Astrocyte (in vitro differentiated cells and primary cell): ENCODE measurements around the gene ARMC9. TPM values are rescaled to one million over a fixed set of nuclear protein-coding genes. Genes with fewer than 3 reads are reported as not detected.

Source experiments
- DNase-seq: peaks from one replicate; pipeline ENCODE4 v3.0.0-alpha.2; 2010; ENCODE audit warnings: low read depth
- FAIRE-seq: peaks from 2 replicates; lab custom pipeline; 2011; peaks lifted over from hg19 to GRCh38; lab: Jason Lieb, UNC
- H2AFZ ChIP-seq: 2 replicates; pipeline ENCODE4 v1.6.0; 2012; ENCODE audit warnings: low read depth, low read length, inconsistent platforms
- H3K27ac ChIP-seq: 2 replicates; pipeline ENCODE4 v1.5.1; 2011; ENCODE audit warnings: low read depth, low read length, inconsistent platforms
- H3K27me3 ChIP-seq: 2 replicates; pipeline ENCODE4 v1.6.0; 2011; ENCODE audit warnings: low read length, inconsistent platforms; ENCODE audit not compliant: insufficient read depth
- H3K36me3 ChIP-seq: 2 replicates; pipeline ENCODE4 v1.5.1; 2011; ENCODE audit warnings: low read length, inconsistent platforms; ENCODE audit not compliant: insufficient read depth
- H3K4me1 ChIP-seq: 2 replicates; pipeline ENCODE4 v1.5.1; 2011; ENCODE audit warnings: low read length, inconsistent platforms; ENCODE audit not compliant: insufficient read depth
- H3K4me2 ChIP-seq: 2 replicates; pipeline ENCODE4 v1.6.0; 2012; ENCODE audit warnings: low read length, inconsistent platforms
- H3K4me3 ChIP-seq: 2 replicates; pipeline ENCODE4 v1.5.1; 2011; ENCODE audit warnings: low read depth, mild to moderate bottlenecking, low read length, inconsistent platforms; ENCODE audit not compliant: insufficient read depth
- H3K79me2 ChIP-seq: 2 replicates; pipeline ENCODE4 v1.6.0; 2012; ENCODE audit warnings: mild to moderate bottlenecking, low read length, inconsistent platforms; ENCODE audit not compliant: insufficient read depth
- H3K9ac ChIP-seq: 2 replicates; pipeline ENCODE4 v1.6.0; 2012; ENCODE audit warnings: mild to moderate bottlenecking, low read length, inconsistent platforms
- H3K9me3 ChIP-seq: 2 replicates; pipeline ENCODE4 v1.5.1; 2012; ENCODE audit warnings: low read depth, mild to moderate bottlenecking, low read length, inconsistent platforms; ENCODE audit not compliant: insufficient read depth
- H4K20me1 ChIP-seq: 2 replicates; pipeline ENCODE4 v1.6.0; 2012; ENCODE audit warnings: low read length, inconsistent platforms; ENCODE audit not compliant: insufficient read depth
- H3K27ac Mint-ChIP-seq: one replicate; pipeline ENCODE4 v1.8.0; 2021; ENCODE audit warnings: mild to moderate bottlenecking, mixed read lengths; ENCODE audit not compliant: unreplicated experiment
- H3K27me3 Mint-ChIP-seq: one replicate; pipeline ENCODE4 v1.8.0; 2021; ENCODE audit warnings: low read depth, mixed read lengths; ENCODE audit not compliant: unreplicated experiment
- H3K36me3 Mint-ChIP-seq: one replicate; pipeline ENCODE4 v1.8.0; 2021; ENCODE audit warnings: low read depth, mixed read lengths; ENCODE audit not compliant: unreplicated experiment
- H3K4me1 Mint-ChIP-seq: one replicate; pipeline ENCODE4 v1.8.0; 2021; ENCODE audit warnings: low read depth, mixed read lengths; ENCODE audit not compliant: unreplicated experiment
- H3K4me3 Mint-ChIP-seq: one replicate; pipeline ENCODE4 v1.8.0; 2021; ENCODE audit warnings: mild to moderate bottlenecking, moderate library complexity, mixed read lengths; ENCODE audit not compliant: unreplicated experiment
- H3K9me3 Mint-ChIP-seq: one replicate; pipeline ENCODE4 v1.8.0; 2021; ENCODE audit warnings: mild to moderate bottlenecking, mixed read lengths; ENCODE audit not compliant: unreplicated experiment
- EZH2 ChIP-seq: IDR thresholded peaks from 2 replicates; pipeline ENCODE4 v1.6.1; 2012; ENCODE audit warnings: mild to moderate bottlenecking, low read length, inconsistent platforms; ENCODE audit not compliant: insufficient read depth
- total RNA-seq: library from RNA; stranded (reverse); gene quantifications from 2 replicates; pipeline ENCODE4 v1.2.1, GENCODE V29; 2021
- TF ChIP-seq, protein P1 (sequence below): IDR thresholded peaks from 2 replicates; pipeline ENCODE4 v1.5.1; 2011; ENCODE audit warnings: low read depth, mild to moderate bottlenecking, inconsistent platforms, low read length, moderate library complexity; ENCODE audit not compliant: insufficient read depth

ARMC9 gene
- total RNA-seq, 1 donor from 2014 or later, result 52.4 TPM

DNA sequence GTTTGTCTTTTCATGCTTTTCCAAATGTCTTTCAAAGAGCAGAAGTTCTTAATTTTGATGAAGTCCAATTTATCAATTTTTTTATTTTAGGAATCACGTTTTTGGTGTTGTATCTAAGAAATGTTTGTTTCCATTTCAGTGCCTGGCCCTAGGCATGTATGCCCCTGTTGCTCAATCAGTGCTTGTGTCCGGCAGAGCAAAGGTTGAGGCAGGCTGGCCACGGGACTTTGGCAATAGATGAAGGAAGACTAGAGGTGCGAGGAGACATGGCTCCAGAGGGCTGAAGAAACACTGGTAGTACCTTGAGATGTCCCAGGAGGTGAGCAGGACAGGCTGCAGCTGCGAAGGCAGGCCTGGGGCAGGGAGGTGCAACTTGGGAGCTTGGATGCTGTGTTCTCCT, 187.0 kb downstream of the ARMC9 start:
- Mint-ChIP-seq H3K27me3 (peaks cover 8% of the 10 kb centered on the region), H3K36me3 (no peaks in the 10 kb centered on the region), H3K4me1 (peaks cover 18% of the 10 kb centered on the region), H3K27ac (no peak overlapping the region), H3K9me3 (peaks cover 15% of the 10 kb centered on the region), H3K4me3 (no peak overlapping the region)
- peaks cover 25% of the 10 kb centered on the region for H3K4me1 ChIP-seq
- no peaks in the 10 kb centered on the region for H3K36me3 ChIP-seq
- no peaks in the 10 kb centered on the region for H3K79me2 ChIP-seq
- H4K20me1 ChIP-seq, result no peaks in the 10 kb centered on the region
- no peak for TF ChIP-seq EZH2
- TF ChIP-seq, protein P1, sequence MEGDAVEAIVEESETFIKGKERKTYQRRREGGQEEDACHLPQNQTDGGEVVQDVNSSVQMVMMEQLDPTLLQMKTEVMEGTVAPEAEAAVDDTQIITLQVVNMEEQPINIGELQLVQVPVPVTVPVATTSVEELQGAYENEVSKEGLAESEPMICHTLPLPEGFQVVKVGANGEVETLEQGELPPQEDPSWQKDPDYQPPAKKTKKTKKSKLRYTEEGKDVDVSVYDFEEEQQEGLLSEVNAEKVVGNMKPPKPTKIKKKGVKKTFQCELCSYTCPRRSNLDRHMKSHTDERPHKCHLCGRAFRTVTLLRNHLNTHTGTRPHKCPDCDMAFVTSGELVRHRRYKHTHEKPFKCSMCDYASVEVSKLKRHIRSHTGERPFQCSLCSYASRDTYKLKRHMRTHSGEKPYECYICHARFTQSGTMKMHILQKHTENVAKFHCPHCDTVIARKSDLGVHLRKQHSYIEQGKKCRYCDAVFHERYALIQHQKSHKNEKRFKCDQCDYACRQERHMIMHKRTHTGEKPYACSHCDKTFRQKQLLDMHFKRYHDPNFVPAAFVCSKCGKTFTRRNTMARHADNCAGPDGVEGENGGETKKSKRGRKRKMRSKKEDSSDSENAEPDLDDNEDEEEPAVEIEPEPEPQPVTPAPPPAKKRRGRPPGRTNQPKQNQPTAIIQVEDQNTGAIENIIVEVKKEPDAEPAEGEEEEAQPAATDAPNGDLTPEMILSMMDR, result no peak
- H3K4me3 ChIP-seq, result no peak overlapping the region
- no peak overlapping the region for H3K9ac ChIP-seq
- H3K4me2 ChIP-seq, result no peak overlapping the region
- no peaks in the 10 kb centered on the region for H3K9me3 ChIP-seq
- H2AFZ ChIP-seq, result no peak overlapping the region
- no peaks in the 10 kb centered on the region for H3K27me3 ChIP-seq
- no peak for FAIRE-seq
- no peak for DNase-seq
- H3K27ac ChIP-seq, result no peak overlapping the region

DNA sequence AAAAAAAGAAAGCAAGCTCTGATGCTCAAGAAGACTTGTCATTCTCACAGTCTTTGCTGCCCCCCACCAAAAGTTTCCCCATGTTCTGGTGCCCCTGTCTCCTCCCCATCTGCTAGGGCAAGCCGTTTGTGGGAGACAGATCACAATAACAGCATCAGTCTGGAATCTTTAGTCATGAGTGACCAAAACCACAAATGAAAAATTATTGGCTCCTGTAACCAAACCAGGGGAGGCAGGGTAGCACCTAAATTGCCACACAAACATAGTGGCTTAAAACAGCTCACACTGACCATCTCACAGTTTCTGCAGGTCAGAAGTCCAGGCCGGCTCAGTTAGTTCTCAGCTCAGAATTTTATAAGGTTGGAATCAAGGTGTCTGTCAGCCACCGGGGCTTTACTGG, 188.0 kb downstream of the ARMC9 start:
- Mint-ChIP-seq H3K36me3 (no peaks in the 10 kb centered on the region), H3K27ac (peak overlapping the region; percentile 83), H3K27me3 (peaks cover 9% of the 10 kb centered on the region), H3K4me3 (peak overlapping the region; percentile 57), H3K9me3 (peaks cover 15% of the 10 kb centered on the region), H3K4me1 (peaks cover 18% of the 10 kb centered on the region)
- H2AFZ ChIP-seq, result no peak overlapping the region
- DNase-seq (peak; percentile 88), FAIRE-seq (peak; percentile 9)
- no peaks in the 10 kb centered on the region for H3K27me3 ChIP-seq
- H3K27ac ChIP-seq, result peak overlapping the region; percentile 37
- peak overlapping the region; percentile 19 for H3K9ac ChIP-seq
- H3K79me2 ChIP-seq, result no peaks in the 10 kb centered on the region
- H3K4me2 ChIP-seq, result peak overlapping the region; percentile 56
- H3K4me1 ChIP-seq, result peaks cover 25% of the 10 kb centered on the region
- no peaks in the 10 kb centered on the region for H3K9me3 ChIP-seq
- no peak for TF ChIP-seq EZH2
- TF ChIP-seq, protein P1, result no peak
- no peaks in the 10 kb centered on the region for H3K36me3 ChIP-seq
- no peak overlapping the region for H3K4me3 ChIP-seq
- H4K20me1 ChIP-seq, result no peaks in the 10 kb centered on the region

DNA sequence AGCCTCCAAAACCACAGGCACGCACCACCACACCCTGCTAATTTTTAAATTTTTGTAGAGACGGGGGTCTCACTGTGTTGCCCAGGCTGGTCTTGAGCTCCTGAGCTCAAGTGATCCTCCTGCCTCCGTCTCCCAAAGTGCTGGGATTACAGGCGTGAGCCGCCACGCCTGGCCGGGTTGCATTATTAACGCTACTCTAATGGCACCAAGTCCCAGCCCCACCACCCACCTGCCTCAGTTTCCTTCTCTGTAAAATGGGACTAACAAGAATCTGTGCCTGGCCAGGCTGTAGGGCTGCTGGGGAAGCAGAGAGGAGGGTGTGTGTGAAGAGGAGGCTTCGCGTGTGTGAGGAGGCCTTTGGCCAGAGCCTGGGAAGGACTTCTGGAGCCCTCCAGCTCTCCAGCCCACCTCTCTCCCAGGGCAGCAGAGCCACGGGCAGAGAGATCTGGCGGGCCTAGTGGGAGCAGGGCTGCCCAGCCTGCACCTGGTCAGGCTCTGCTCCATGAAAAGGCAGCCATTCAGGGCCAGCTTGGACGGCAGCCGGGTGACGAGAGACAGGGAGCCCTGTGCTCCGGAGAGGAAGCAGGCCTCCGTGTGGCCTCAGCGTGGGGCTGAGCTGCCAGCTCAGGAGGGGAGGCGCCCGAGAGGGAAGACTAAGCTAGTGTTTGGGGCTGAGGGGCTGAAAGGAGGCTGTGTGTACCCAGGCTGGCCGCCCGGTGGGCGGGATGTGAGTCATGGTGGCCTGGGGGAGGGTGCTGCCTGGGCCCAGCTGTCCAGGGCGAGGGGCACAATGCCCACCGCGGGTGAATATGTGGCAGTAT, 189.7 kb downstream of the ARMC9 start:
- DNase-seq (peak; percentile 62), FAIRE-seq (no peak)
- TF ChIP-seq EZH2, result no peak
- TF ChIP-seq, protein P1, result no peak
- Histone ChIP-seq H3K9ac (peak overlapping the region; percentile 57), H3K36me3 (no peaks in the 10 kb centered on the region), H3K79me2 (no peaks in the 10 kb centered on the region), H3K4me2 (peak overlapping the region; percentile 57), H3K9me3 (no peaks in the 10 kb centered on the region), H3K4me1 (peaks cover 25% of the 10 kb centered on the region), H3K27me3 (no peaks in the 10 kb centered on the region), H2AFZ (peak overlapping the region; percentile 79), H3K4me3 (no peak overlapping the region), H4K20me1 (no peaks in the 10 kb centered on the region), H3K27ac (peak overlapping the region; percentile 32)
- Mint-ChIP-seq H3K4me3 (no peak overlapping the region), H3K27me3 (peaks cover 21% of the 10 kb centered on the region), H3K36me3 (no peaks in the 10 kb centered on the region), H3K27ac (peak overlapping the region; percentile 66), H3K4me1 (peaks cover 18% of the 10 kb centered on the region), H3K9me3 (peaks cover 15% of the 10 kb centered on the region)
